ENCODE results near the gene KLHL17.
"Not testable (repeated sequence)": the region's sequence is repeated elsewhere in the genome, so short reads cannot be mapped to it uniquely, and the experiment has no call there.

Gene KLHL17

GRCh38 chr1:971751-972506, 11.5 kb downstream of the KLHL17 start:
- no peak overlapping the region for H3K9ac ChIP-seq (ENCODE audit: low read length)
- H3K9me3 ChIP-seq (ENCODE audit: control insufficient read depth, low read length) = no peaks in the 10 kb centered on the region
- peaks cover 20% of the 10 kb centered on the region for H3K27me3 ChIP-seq (ENCODE audit: control insufficient read depth, insufficient read depth, low read length)
- H3K4me3 ChIP-seq (ENCODE audit: low read length) = no peak overlapping the region
- no peaks in the 10 kb centered on the region for H3K36me3 ChIP-seq (ENCODE audit: control insufficient read depth, insufficient read depth, low read length)
- H3K4me1 ChIP-seq (ENCODE audit: control insufficient read depth, insufficient read depth, low read length) = peaks cover 19% of the 10 kb centered on the region

GRCh38 chr1:972726-973458, 12.5 kb downstream of the KLHL17 start:
- peaks cover 10% of the 10 kb centered on the region for H3K4me1 ChIP-seq (ENCODE audit: control insufficient read depth, insufficient read depth, low read length)
- H3K9ac ChIP-seq (ENCODE audit: low read length) = no peak overlapping the region
- peaks cover 16% of the 10 kb centered on the region for H3K27me3 ChIP-seq (ENCODE audit: control insufficient read depth, insufficient read depth, low read length)
- no peaks in the 10 kb centered on the region for H3K36me3 ChIP-seq (ENCODE audit: control insufficient read depth, insufficient read depth, low read length)
- no peak overlapping the region for H3K4me3 ChIP-seq (ENCODE audit: low read length)
- H3K9me3 ChIP-seq (ENCODE audit: control insufficient read depth, low read length) = no peaks in the 10 kb centered on the region

GRCh38 chr1:973459-974292, 13.3 kb downstream of the KLHL17 start:
- no peaks in the 10 kb centered on the region for H3K36me3 ChIP-seq (ENCODE audit: control insufficient read depth, insufficient read depth, low read length)
- H3K9me3 ChIP-seq (ENCODE audit: control insufficient read depth, low read length) = no peaks in the 10 kb centered on the region
- H3K9ac ChIP-seq (ENCODE audit: low read length) = no peak overlapping the region
- peaks cover 14% of the 10 kb centered on the region for H3K27me3 ChIP-seq (ENCODE audit: control insufficient read depth, insufficient read depth, low read length)
- peaks cover 4% of the 10 kb centered on the region for H3K4me1 ChIP-seq (ENCODE audit: control insufficient read depth, insufficient read depth, low read length)
- no peak overlapping the region for H3K4me3 ChIP-seq (ENCODE audit: low read length)

GRCh38 chr1:974293-974640, 13.9 kb downstream of the KLHL17 start:
- Histone ChIP-seq H3K9me3 (ENCODE audit: control insufficient read depth, low read length) (no peaks in the 10 kb centered on the region), H3K9ac (ENCODE audit: low read length) (no peak overlapping the region), H3K27me3 (ENCODE audit: control insufficient read depth, insufficient read depth, low read length) (peaks cover 14% of the 10 kb centered on the region), H3K4me1 (ENCODE audit: control insufficient read depth, insufficient read depth, low read length) (peaks cover 4% of the 10 kb centered on the region), H3K36me3 (ENCODE audit: control insufficient read depth, insufficient read depth, low read length) (no peaks in the 10 kb centered on the region), H3K4me3 (ENCODE audit: low read length) (no peak overlapping the region)

GRCh38 chr1:974687-975328, 14.4 kb downstream of the KLHL17 start:
- H3K9me3 ChIP-seq (ENCODE audit: control insufficient read depth, low read length) = no peaks in the 10 kb centered on the region
- H3K4me3 ChIP-seq (ENCODE audit: low read length) = no peak overlapping the region
- H3K27me3 ChIP-seq (ENCODE audit: control insufficient read depth, insufficient read depth, low read length) = peaks cover 14% of the 10 kb centered on the region
- no peaks in the 10 kb centered on the region for H3K36me3 ChIP-seq (ENCODE audit: control insufficient read depth, insufficient read depth, low read length)
- peaks cover 4% of the 10 kb centered on the region for H3K4me1 ChIP-seq (ENCODE audit: control insufficient read depth, insufficient read depth, low read length)
- no peak overlapping the region for H3K9ac ChIP-seq (ENCODE audit: low read length)

GRCh38 chr1:975365-975764, 15.0 kb downstream of the KLHL17 start:
- Histone ChIP-seq H3K4me3 (ENCODE audit: low read length) (no peak overlapping the region), H3K4me1 (ENCODE audit: control insufficient read depth, insufficient read depth, low read length) (peaks cover 4% of the 10 kb centered on the region), H3K27me3 (ENCODE audit: control insufficient read depth, insufficient read depth, low read length) (peaks cover 9% of the 10 kb centered on the region), H3K9me3 (ENCODE audit: control insufficient read depth, low read length) (no peaks in the 10 kb centered on the region), H3K9ac (ENCODE audit: low read length) (no peak overlapping the region), H3K36me3 (ENCODE audit: control insufficient read depth, insufficient read depth, low read length) (no peaks in the 10 kb centered on the region)

- Histone ChIP-seq H3K4me1 (ENCODE audit: control insufficient read depth, insufficient read depth, low read length) (peaks cover 4% of the 10 kb centered on the region), H3K27me3 (ENCODE audit: control insufficient read depth, insufficient read depth, low read length) (peaks cover 3% of the 10 kb centered on the region), H3K9ac (ENCODE audit: low read length) (no peak overlapping the region), H3K36me3 (ENCODE audit: control insufficient read depth, insufficient read depth, low read length) (no peaks in the 10 kb centered on the region), H3K4me3 (ENCODE audit: low read length) (no peak overlapping the region), H3K9me3 (ENCODE audit: control insufficient read depth, low read length) (no peaks in the 10 kb centered on the region)
Observed at GRCh38 chr1:975896-976683, 15.7 kb downstream of the KLHL17 start.

GRCh38 chr1:976791-977190, 16.4 kb downstream of the KLHL17 start:
- H3K4me3 ChIP-seq (ENCODE audit: low read length); H3K4me1 ChIP-seq (ENCODE audit: control insufficient read depth, insufficient read depth, low read length); H3K36me3 ChIP-seq (ENCODE audit: control insufficient read depth, insufficient read depth, low read length); H3K9me3 ChIP-seq (ENCODE audit: control insufficient read depth, low read length); H3K27me3 ChIP-seq (ENCODE audit: control insufficient read depth, insufficient read depth, low read length); H3K9ac ChIP-seq (ENCODE audit: low read length): not testable (repeated sequence)

GRCh38 chr1:978069-978834, 17.9 kb downstream of the KLHL17 start:
- Histone ChIP-seq H3K27me3 (ENCODE audit: control insufficient read depth, insufficient read depth, low read length) (peaks cover 21% of the 10 kb centered on the region), H3K36me3 (ENCODE audit: control insufficient read depth, insufficient read depth, low read length) (no peaks in the 10 kb centered on the region)

GRCh38 chr1:978835-979743, 18.7 kb downstream of the KLHL17 start:
- Histone ChIP-seq H3K9ac (ENCODE audit: low read length) (no peak overlapping the region), H3K4me1 (ENCODE audit: control insufficient read depth, insufficient read depth, low read length) (peaks cover 4% of the 10 kb centered on the region), H3K36me3 (ENCODE audit: control insufficient read depth, insufficient read depth, low read length) (no peaks in the 10 kb centered on the region), H3K4me3 (ENCODE audit: low read length) (no peak overlapping the region), H3K27me3 (ENCODE audit: control insufficient read depth, insufficient read depth, low read length) (peaks cover 26% of the 10 kb centered on the region), H3K9me3 (ENCODE audit: control insufficient read depth, low read length) (no peaks in the 10 kb centered on the region)

More at GRCh38 chr1:978069-978834, 17.9 kb downstream of the KLHL17 start:
- Histone ChIP-seq H3K4me1 (ENCODE audit: control insufficient read depth, insufficient read depth, low read length) (peaks cover 4% of the 10 kb centered on the region), H3K9ac (ENCODE audit: low read length) (no peak overlapping the region), H3K4me3 (ENCODE audit: low read length) (no peak overlapping the region), H3K9me3 (ENCODE audit: control insufficient read depth, low read length) (no peaks in the 10 kb centered on the region)
